ENCODE data around the gene SHB. TPM values are rescaled to one million over a fixed set of nuclear protein-coding genes. Genes with fewer than 3 reads are reported as not detected.
A peak's percentile ranks its signal among the peaks of the same experiment; 100 is the strongest.

The SHB gene
- total RNA-seq, 4 donors from 2014 or later: 9.7 to 17.5 (median 14.2) TPM

GRCh38 chr9:37974506-37975173 is 94.4 kb downstream of the SHB start:
- WGBS, 2 donors (ENCODE audit: low coverage in 1 of 2): 75% methylated on average over 4 of the region's 18 CpGs; no CpG with 5 or more reads in 1 of the 2 donors
- no peak overlapping the region for H3K27ac ChIP-seq
- H3K4me1 ChIP-seq: peaks cover 0 to 5% (median 0%) of the 10 kb centered on the region in 3 donors

DNA sequence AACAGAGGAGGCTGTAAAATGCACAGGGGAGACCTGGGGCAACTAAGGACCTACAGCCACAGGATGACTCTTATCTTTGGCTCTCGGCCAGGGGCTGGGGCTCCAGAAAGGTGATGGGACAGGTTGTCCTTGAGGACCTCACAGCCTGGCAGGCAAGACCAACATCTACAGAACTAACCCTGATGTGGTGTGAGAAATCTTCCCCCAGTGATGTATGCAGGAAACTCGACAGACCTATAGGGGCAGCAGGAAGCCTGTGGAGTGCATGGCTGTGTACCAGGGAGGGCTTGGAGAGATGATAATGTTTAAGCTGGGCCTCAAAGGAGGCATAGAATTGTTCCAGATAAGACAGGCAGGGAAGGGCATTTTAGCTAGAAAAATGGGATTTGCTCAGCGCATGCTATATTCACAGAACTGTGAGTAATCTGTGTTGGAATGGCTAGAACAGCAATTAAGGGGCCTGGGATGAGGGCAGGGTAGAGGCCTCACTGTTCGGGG is 96.6 kb downstream of the SHB start:
- Histone ChIP-seq H3K36me3 (peaks cover 0 to 29% of the 10 kb centered on the region in 2 donors), H3K27me3 (no peaks in the 10 kb centered on the region), H3K27ac (no peak overlapping the region), H3K4me3 (no peak overlapping the region), H3K9me3 (no peaks in the 10 kb centered on the region), H3K4me1 (peaks cover 0 to 16% (median 0%) of the 10 kb centered on the region in 3 donors)
- WGBS, 2 donors (ENCODE audit: low coverage in 1 of 2): 76 to 100% methylated on average over 2 to 3 of the region's 4 CpGs
- TF ChIP-seq POLR2A (IDR thresholded peaks at IDR 0.05) (no peak), EP300 (IDR thresholded peaks at IDR 0.05) (no peak), POLR2AphosphoS5 (IDR thresholded peaks at IDR 0.05) (no peak), CTCF (IDR thresholded peaks at IDR 0.05) (no peak)
- no peak for ATAC-seq

More at GRCh38 chr9:37974506-37975173, 94.4 kb downstream of the SHB start:
- Histone ChIP-seq H3K4me3 (no peak overlapping the region), H3K9me3 (no peaks in the 10 kb centered on the region), H3K27me3 (no peaks in the 10 kb centered on the region), H3K36me3 (peaks cover 0 to 29% of the 10 kb centered on the region in 2 donors)
- no peak for TF ChIP-seq EP300 (IDR thresholded peaks at IDR 0.05)
- no peak for TF ChIP-seq POLR2AphosphoS5 (IDR thresholded peaks at IDR 0.05)
- TF ChIP-seq CTCF (IDR thresholded peaks at IDR 0.05): no peak
- no peak for TF ChIP-seq POLR2A (IDR thresholded peaks at IDR 0.05)
- no peak for ATAC-seq

DNA sequence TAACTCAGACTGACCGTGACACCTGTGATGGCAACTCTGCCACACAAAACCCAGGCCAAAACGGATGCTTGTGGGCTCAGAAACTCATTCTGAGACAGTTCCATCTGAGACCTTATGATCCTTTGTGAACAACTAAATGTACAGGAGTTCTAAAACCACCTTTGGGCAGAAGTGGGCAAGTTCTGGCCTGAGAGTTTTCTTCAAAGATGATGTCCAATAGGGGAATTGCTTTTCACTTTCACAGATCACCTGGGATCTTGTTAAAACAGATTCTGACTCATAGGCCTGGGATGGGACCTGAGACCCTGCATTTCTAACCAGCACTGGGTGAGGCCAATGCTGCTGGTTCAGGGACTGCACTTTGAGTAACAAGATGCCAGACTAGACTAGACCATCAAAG is 97.3 kb downstream of the SHB start:
- no peak overlapping the region for H3K4me3 ChIP-seq
- no peak overlapping the region for H3K27ac ChIP-seq
- ATAC-seq: no peak
- no peaks in the 10 kb centered on the region for H3K27me3 ChIP-seq
- peaks cover 0 to 16% (median 0%) of the 10 kb centered on the region in 3 donors for H3K4me1 ChIP-seq
- TF ChIP-seq CTCF (IDR thresholded peaks at IDR 0.05) (no peak), POLR2A (IDR thresholded peaks at IDR 0.05) (no peak), POLR2AphosphoS5 (IDR thresholded peaks at IDR 0.05) (no peak), EP300 (IDR thresholded peaks at IDR 0.05) (no peak)
- H3K36me3 ChIP-seq: peaks cover 0 to 29% of the 10 kb centered on the region in 2 donors
- WGBS, 2 donors (ENCODE audit: low coverage in 1 of 2): 67% methylated on average over 1 of the region's 2 CpGs; no CpG with 5 or more reads in 1 of the 2 donors
- H3K9me3 ChIP-seq: no peaks in the 10 kb centered on the region

DNA sequence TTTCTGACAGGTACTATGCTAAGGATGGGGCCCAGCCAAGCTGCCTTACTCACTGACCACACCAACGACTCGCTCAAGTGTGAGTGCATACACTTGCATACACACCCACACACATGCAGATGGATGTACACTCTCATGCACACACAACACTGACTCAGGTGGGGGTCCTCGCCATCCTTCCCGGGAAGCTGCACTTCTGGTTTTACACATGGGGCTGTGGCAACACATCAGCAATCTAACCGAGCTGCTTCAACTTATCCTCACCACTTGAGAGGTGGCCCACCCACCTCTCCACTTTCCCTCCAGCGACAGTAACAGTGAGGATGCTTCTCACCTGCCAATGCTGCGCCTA is 97.9 kb downstream of the SHB start:
- no peak for TF ChIP-seq EP300 (IDR thresholded peaks at IDR 0.05)
- no peak for TF ChIP-seq POLR2A (IDR thresholded peaks at IDR 0.05)
- TF ChIP-seq POLR2AphosphoS5 (IDR thresholded peaks at IDR 0.05): no peak
- TF ChIP-seq CTCF (IDR thresholded peaks at IDR 0.05): no peak
- WGBS, 2 donors (ENCODE audit: low coverage in 1 of 2): 87 to 96% methylated on average over 3 to 4 of the region's 7 CpGs
- no peaks in the 10 kb centered on the region for H3K27me3 ChIP-seq
- ATAC-seq: peak; percentile 12
- no peak overlapping the region for H3K27ac ChIP-seq
- no peaks in the 10 kb centered on the region for H3K9me3 ChIP-seq
- peaks cover 0 to 29% of the 10 kb centered on the region in 2 donors for H3K36me3 ChIP-seq
- no peak overlapping the region for H3K4me3 ChIP-seq
- peaks cover 0 to 16% (median 0%) of the 10 kb centered on the region in 3 donors for H3K4me1 ChIP-seq
